Body of pancreas (tissue), 4 donors: ENCODE measurements around the gene TSHR. TPM values are rescaled to one million over a fixed set of nuclear protein-coding genes. Genes with fewer than 3 reads are reported as not detected.

ENCODE experiments used
- ATAC-seq: fragments of 150-250 bp; one replicate; pipeline ENCODE4 v1.9.1; 2016
- DNase-seq, 4 donors: peaks; one replicate each; pipeline ENCODE4 v3.0.0-alpha.2; 2019
- H3K27ac ChIP-seq, 4 donors: fragments of 200-600 bp; sonication (generic); 1 replicate in 3 of 4; 2 replicates in 1 of 4; pipeline versions ENCODE4 v1.5.1 to v1.6.1; 2016 to 2019; ENCODE audit warnings: mild to moderate bottlenecking in 1 of 4, mixed read lengths in 1 of 4, moderate library complexity in 1 of 4
- H3K27me3 ChIP-seq, 2 donors: fragments of 200-600 bp; sonication (generic); one replicate each; pipeline ENCODE4 v1.6.0; 2016; ENCODE audit warnings: mild to moderate bottlenecking in 1 of 2
- H3K36me3 ChIP-seq, 2 donors: fragments of 200-600 bp; sonication (generic); replicated peaks in 1 of 2; 2 replicates each; pipeline ENCODE4 v1.5.1; 2016; ENCODE audit warnings: low read depth in 2 of 2; ENCODE audit not compliant: insufficient read depth in 1 of 2
- H3K4me1 ChIP-seq: fragments of 200-600 bp; sonication (generic); one replicate; pipeline ENCODE4 v1.6.0; 2016
- H3K4me3 ChIP-seq, 2 donors: fragments of 200-600 bp; sonication (generic); 1 replicate in 1 of 2; 2 replicates in 1 of 2; pipeline ENCODE4 v1.5.1; 2016 to 2019
- H3K9me3 ChIP-seq, 3 donors: fragments of 200-600 bp; sonication (generic); 1 replicate in 2 of 3; 2 replicates in 1 of 3; pipeline ENCODE4 v1.5.1; 2016
- POLR2A ChIP-seq, 3 donors: fragments of 450-650 bp; IDR thresholded peaks; one replicate each; pipeline ENCODE4 v1.6.1; 2016; ENCODE audit warnings: antibody characterized with exemption in 3 of 3, mild to moderate bottlenecking in 2 of 3
- WGBS, 2 donors: methylation state at CpG; one replicate each; pipeline ENCODE4 v1.1.5; 2017; 5-methylcytosine and 5-hydroxymethylcytosine counted together
- intact Hi-C: fragments of 100-400 bp; cut with DNase I; formaldehyde crosslinking; loops from one replicate; pipeline ENCODE4 v1.15.1; 2023
- total RNA-seq, 2 donors: library from RNA; depleted of rRNA; stranded (reverse); fragments of >200 nt; gene quantifications; one replicate each; pipeline ENCODE4 v1.1.0, GENCODE V29; 2016
- TF ChIP-seq, protein P1 (sequence below), 7 experiments: fragments of 450-650 bp in 4 of 7; fragments of 200-600 bp in 3 of 7; sonication (generic) in 3 of 7; IDR thresholded peaks; one replicate each; pipeline ENCODE4 v1.5.1; 2016 to 2019; ENCODE audit warnings: antibody characterized with exemption in 7 of 7

The TSHR gene
- total RNA-seq, 2 donors from 2014 or later = not detected

DNA sequence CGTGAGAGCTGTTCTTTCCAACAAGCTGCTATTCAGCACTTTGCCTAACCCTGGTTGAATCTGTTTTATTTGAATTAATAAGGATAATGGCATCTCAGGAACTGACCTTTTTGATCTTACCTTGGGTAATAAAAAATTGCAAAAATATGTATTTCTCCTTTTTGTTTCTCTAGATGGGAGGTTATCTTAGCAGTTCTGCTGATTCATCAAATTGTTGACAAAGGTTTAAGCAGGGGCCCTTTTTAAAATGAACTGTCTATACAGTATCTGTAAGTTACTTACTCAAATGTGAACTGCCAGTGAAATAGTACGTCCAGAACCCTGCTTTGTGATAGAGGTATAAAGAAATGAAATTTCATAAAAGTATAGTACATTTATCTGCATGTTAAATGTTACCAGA lies 681 bp downstream of the TSHR start:
- ATAC-seq = no peak
- H3K27me3 ChIP-seq = no peaks in the 10 kb centered on the region
- WGBS, 2 donors = 72 to 74% methylated on average over 2 of the region's 2 CpGs
- no peaks in the 10 kb centered on the region for H3K36me3 ChIP-seq
- no peak overlapping the region for H3K27ac ChIP-seq
- H3K9me3 ChIP-seq = no peaks in the 10 kb centered on the region
- H3K4me1 ChIP-seq = peaks cover 10% of the 10 kb centered on the region
- intact Hi-C loops = no loop called here
- DNase-seq = no peak
- no peak overlapping the region for H3K4me3 ChIP-seq
- TF ChIP-seq, protein P1, sequence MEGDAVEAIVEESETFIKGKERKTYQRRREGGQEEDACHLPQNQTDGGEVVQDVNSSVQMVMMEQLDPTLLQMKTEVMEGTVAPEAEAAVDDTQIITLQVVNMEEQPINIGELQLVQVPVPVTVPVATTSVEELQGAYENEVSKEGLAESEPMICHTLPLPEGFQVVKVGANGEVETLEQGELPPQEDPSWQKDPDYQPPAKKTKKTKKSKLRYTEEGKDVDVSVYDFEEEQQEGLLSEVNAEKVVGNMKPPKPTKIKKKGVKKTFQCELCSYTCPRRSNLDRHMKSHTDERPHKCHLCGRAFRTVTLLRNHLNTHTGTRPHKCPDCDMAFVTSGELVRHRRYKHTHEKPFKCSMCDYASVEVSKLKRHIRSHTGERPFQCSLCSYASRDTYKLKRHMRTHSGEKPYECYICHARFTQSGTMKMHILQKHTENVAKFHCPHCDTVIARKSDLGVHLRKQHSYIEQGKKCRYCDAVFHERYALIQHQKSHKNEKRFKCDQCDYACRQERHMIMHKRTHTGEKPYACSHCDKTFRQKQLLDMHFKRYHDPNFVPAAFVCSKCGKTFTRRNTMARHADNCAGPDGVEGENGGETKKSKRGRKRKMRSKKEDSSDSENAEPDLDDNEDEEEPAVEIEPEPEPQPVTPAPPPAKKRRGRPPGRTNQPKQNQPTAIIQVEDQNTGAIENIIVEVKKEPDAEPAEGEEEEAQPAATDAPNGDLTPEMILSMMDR (IDR thresholded peaks at IDR 0.05) = no peak
- TF ChIP-seq POLR2A (IDR thresholded peaks at IDR 0.05) = no peak

DNA sequence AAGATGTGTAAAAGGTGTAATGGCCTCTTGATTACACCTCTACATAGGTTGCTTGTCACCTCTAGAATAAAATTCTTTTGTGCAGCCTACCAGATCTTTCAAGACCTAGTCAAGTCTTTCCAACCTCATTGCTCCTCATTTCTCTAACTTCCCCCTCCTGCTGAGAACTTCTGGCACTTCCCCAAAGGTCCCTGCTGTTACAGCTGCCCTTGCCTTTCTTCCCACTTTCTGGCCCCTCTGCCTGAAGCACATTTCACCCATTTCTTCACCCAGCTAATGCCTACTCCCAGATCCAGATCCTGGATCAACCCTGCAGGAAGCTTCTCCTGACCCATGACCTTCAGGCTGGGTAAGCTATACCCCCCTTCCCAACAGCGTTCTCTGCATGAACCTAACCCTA lies 1.5 kb downstream of the TSHR start:
- TF ChIP-seq POLR2A (IDR thresholded peaks at IDR 0.05) = no peak
- no peak for ATAC-seq
- no peaks in the 10 kb centered on the region for H3K27me3 ChIP-seq
- intact Hi-C loops = no loop called here
- H3K9me3 ChIP-seq = no peaks in the 10 kb centered on the region
- H3K27ac ChIP-seq = no peak overlapping the region
- DNase-seq = peak in 1 of 4 donors; percentile 13
- no peaks in the 10 kb centered on the region for H3K36me3 ChIP-seq
- 54 to 56% methylated on average over 1 of the region's 1 CpG for WGBS, 2 donors
- no peak overlapping the region for H3K4me3 ChIP-seq
- H3K4me1 ChIP-seq = peaks cover 10% of the 10 kb centered on the region

DNA sequence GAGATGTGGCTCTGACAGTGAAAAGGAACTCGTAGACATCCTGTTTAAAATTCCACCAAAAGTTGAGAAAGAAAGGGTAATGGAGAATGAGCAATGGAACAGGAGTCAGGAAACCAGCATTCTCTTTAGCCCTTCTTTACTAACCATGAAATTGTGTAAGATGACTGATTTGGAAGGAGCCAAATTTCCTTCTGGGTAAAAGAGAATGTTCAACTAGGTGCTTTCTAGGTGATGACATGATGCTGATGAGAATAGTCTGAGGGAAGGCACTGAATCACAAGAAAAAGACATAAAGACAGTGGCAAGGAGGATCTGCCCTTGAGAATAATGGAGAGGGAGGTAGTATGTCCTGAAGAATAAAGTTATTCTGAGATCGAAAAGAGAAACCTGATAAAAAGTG lies 2.2 kb downstream of the TSHR start:
- Histone ChIP-seq H3K27me3 (no peaks in the 10 kb centered on the region), H3K4me1 (peaks cover 10% of the 10 kb centered on the region), H3K27ac (no peak overlapping the region), H3K36me3 (no peaks in the 10 kb centered on the region), H3K9me3 (no peaks in the 10 kb centered on the region), H3K4me3 (no peak overlapping the region)
- DNase-seq = no peak
- TF ChIP-seq, protein P1 (IDR thresholded peaks at IDR 0.05) = no peak
- TF ChIP-seq POLR2A (IDR thresholded peaks at IDR 0.05) = no peak
- no peak for ATAC-seq
- intact Hi-C loops = no loop called here
- WGBS, 2 donors = 63 to 68% methylated on average over 2 of the region's 2 CpGs

DNA sequence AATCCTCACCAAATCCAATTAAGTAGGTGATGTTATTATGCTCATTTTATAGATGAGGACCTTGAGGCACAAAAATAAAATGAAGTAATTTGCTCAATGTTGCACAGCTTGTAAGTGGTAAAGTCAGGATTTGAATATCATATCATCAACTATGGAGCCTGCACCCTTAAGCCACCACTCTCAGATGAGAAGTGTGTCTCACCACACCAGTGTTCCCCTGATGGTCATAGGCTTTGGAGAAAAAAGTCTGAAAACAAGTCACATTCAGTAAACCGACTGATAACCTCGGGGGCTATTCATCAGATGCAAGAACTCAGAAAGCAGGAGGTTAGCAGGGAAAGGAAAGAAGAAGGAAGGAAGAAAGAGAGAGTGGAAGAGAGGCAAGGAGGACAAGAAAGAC lies 2.8 kb downstream of the TSHR start:
- TF ChIP-seq POLR2A (IDR thresholded peaks at IDR 0.05) = no peak
- TF ChIP-seq, protein P1 (IDR thresholded peaks at IDR 0.05) = no peak
- Histone ChIP-seq H3K9me3 (no peaks in the 10 kb centered on the region), H3K27me3 (no peaks in the 10 kb centered on the region), H3K4me1 (peaks cover 10% of the 10 kb centered on the region), H3K4me3 (no peak overlapping the region), H3K27ac (no peak overlapping the region), H3K36me3 (no peaks in the 10 kb centered on the region)
- 44 to 50% methylated on average over 2 of the region's 2 CpGs for WGBS, 2 donors
- intact Hi-C loops = no loop called here
- ATAC-seq = no peak
- DNase-seq = no peak

DNA sequence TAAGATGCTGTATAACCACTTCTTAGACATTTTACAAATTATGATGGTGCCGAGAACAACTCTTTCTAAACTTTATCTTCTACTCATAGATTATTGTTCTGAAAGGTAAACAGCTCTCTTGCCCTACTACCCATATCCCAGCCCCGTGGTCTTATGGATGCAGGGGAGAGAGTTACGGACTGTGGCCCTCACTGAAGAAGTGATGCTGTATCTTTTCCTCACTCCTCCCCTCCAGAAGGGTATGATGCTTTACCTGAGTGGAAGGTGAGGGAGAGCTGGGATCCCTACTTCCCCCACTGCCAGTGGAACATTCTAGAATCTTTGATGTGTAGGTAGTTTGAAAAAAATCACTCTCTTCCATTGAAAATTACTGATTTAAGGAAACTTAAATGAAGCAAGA lies 3.5 kb downstream of the TSHR start:
- Histone ChIP-seq H3K4me1 (peaks cover 10% of the 10 kb centered on the region), H3K9me3 (no peaks in the 10 kb centered on the region), H3K4me3 (no peak overlapping the region), H3K27ac (no peak overlapping the region), H3K36me3 (no peaks in the 10 kb centered on the region), H3K27me3 (no peaks in the 10 kb centered on the region)
- no peak for ATAC-seq
- WGBS, 2 donors = 49 to 50% methylated on average over 3 of the region's 3 CpGs
- intact Hi-C loops = no loop called here
- no peak for DNase-seq
- TF ChIP-seq POLR2A (IDR thresholded peaks at IDR 0.05) = no peak
- TF ChIP-seq, protein P1 (IDR thresholded peaks at IDR 0.05) = no peak
